ENCODE measurements around the gene AP1M1.

AP1M1 gene

GRCh38 chr19:16265205-16265604 lies 67.5 kb downstream of the AP1M1 start:
- no peak for DNase-seq (ENCODE audit: low spot score)
- in situ Hi-C loops (cut with MboI; ENCODE audit: low pct_unique_long_range_greater_than_20kb, low sequenced_read_pairs, unreplicated experiment), result loop anchor here (10.0 kb wide), 1 partner anchor 50 kb away; no protein-coding TSS in a partner anchor
- no peak for TF ChIP-seq CTCF (IDR thresholded peaks at IDR 0.05; ENCODE audit: extremely low read depth, insufficient read depth, missing control alignments)

- in situ Hi-C loops (cut with MboI; ENCODE audit: low pct_unique_long_range_greater_than_20kb, low sequenced_read_pairs, unreplicated experiment), result loop anchor here (10.0 kb wide), 1 partner anchor 49 kb away; no protein-coding TSS in a partner anchor
- no peak for DNase-seq (ENCODE audit: low spot score)
- no peak for TF ChIP-seq CTCF (IDR thresholded peaks at IDR 0.05; ENCODE audit: extremely low read depth, insufficient read depth, missing control alignments)
Observed at GRCh38 chr19:16265890-16266585, 68.3 kb downstream of the AP1M1 start.

GRCh38 chr19:16266586-16266942 lies 68.9 kb downstream of the AP1M1 start:
- in situ Hi-C loops (cut with MboI; ENCODE audit: low pct_unique_long_range_greater_than_20kb, low sequenced_read_pairs, unreplicated experiment), result loop anchor here (10.0 kb wide), 1 partner anchor 48 kb away; no protein-coding TSS in a partner anchor
- no peak for DNase-seq (ENCODE audit: low spot score)
- no peak for TF ChIP-seq CTCF (IDR thresholded peaks at IDR 0.05; ENCODE audit: extremely low read depth, insufficient read depth, missing control alignments)

- no peak for TF ChIP-seq CTCF (IDR thresholded peaks at IDR 0.05; ENCODE audit: extremely low read depth, insufficient read depth, missing control alignments)
- in situ Hi-C loops (cut with MboI; ENCODE audit: low pct_unique_long_range_greater_than_20kb, low sequenced_read_pairs, unreplicated experiment), result loop anchor here (10.0 kb wide), 1 partner anchor 46 kb away; no protein-coding TSS in a partner anchor
- DNase-seq (ENCODE audit: low spot score), result no peak
Observed at GRCh38 chr19:16268676-16269319, 71.1 kb downstream of the AP1M1 start.

GRCh38 chr19:16272945-16273344 lies 75.2 kb downstream of the AP1M1 start:
- TF ChIP-seq CTCF (IDR thresholded peaks at IDR 0.05; ENCODE audit: extremely low read depth, insufficient read depth, missing control alignments), result no peak
- in situ Hi-C loops (cut with MboI; ENCODE audit: low pct_unique_long_range_greater_than_20kb, low sequenced_read_pairs, unreplicated experiment), result no loop called here
- DNase-seq (ENCODE audit: low spot score), result no peak

GRCh38 chr19:16274447-16274846 lies 76.7 kb downstream of the AP1M1 start:
- no peak for TF ChIP-seq CTCF (IDR thresholded peaks at IDR 0.05; ENCODE audit: extremely low read depth, insufficient read depth, missing control alignments)
- in situ Hi-C loops (cut with MboI; ENCODE audit: low pct_unique_long_range_greater_than_20kb, low sequenced_read_pairs, unreplicated experiment), result no loop called here
- DNase-seq (ENCODE audit: low spot score), result no peak

Data from GM13977 (cell line).